Inflammatory macrophage (primary cell): ENCODE measurements around the gene CKS2.

ENCODE experiments used
- DNase-seq, 2 donors: peaks; one replicate each; pipeline ENCODE4 v3.0.0-alpha.2; 2020 to 2022

The CKS2 gene

DNA sequence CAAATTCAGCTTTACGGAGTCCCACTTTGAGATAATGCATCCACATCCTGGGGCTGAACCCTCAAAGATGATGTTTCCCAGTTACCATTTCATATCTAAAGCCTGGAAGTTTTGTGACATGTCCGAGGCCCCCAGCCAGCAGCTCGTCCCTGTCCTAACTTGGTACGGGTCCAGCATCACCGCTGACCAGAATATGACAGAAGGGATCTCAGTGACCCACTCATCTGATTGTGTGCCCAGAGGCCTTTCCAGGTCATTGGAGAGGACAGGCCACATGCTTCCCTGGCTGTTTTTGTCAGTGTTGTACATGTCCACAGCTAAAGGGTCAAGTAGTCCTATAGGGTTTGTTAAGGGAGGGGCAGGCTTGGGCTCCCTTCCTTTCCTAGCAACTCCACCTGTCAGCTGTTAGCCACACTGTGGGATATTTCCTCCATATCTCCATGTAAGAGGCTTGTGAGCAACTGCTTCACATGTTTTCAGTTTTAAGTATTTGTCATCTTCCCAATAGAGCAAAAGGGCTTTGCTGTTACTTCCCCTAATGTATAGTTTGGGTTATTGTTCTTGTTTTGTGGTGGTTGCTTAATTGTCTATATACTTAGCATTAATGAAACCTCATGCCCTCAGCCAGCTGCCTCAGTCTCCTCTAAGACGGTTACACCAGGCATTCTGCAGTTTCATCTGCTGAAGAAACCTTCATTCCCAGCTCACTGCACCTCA is 40.7 kb downstream of the CKS2 start:
- peak; percentile 48 to 59 for DNase-seq

DNA sequence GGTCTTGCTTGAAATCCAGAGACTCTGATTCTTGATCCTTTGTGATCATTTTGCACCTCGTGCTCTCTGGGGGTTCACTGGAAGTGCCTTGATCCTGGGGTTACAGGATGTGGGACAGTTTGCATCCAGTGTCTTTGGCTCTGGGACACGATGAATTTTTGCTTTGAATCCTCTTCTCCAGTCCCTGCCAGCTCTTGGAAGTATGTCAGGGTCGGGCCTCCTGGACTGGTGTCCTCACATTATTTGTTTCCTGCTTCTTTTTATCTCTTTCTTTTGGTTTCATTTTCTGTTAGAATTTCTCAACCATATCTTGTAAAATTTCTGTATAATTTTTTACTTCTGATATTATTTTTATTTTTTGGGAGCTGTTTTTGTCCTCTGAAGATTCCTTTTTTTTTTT is 41.5 kb downstream of the CKS2 start:
- DNase-seq = no peak

DNA sequence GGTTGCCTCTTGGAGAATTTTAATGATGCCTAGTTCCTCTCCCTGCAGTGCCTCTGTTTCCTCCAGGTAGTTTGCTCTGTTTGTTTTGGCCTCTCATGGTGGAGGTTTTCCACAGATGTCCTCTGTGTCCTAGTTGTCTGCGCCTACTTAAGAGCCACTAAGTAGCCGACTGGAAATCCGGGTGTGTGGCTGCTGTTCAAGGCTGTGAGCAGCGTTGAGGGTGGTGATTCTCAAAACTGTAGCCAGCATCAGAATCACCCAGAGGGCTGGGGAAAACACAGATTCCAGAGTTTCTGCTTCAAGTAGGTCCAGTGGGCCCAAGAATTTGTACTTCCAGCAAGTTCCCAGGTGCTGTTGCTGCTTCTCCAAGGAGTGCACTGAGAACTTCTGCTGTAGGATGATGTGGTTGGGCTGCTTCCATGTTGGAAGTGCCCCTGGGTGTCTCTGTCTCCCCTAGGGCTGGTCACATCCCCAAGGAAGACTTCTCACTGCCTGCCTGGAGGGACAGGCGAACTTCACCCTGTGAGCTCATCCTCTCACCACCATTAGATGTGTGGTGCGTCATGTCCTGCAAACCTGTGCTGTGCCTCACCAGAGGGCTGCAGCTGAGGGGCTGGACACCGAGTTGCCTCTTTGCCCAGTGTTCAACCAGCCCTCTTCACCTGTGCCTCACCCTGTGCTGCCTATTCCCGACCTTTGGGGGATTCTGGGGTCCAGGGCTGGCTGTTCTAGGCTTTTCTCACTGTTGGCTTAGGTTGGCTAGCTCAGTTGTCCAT is 42.1 kb downstream of the CKS2 start:
- DNase-seq = no peak

DNA sequence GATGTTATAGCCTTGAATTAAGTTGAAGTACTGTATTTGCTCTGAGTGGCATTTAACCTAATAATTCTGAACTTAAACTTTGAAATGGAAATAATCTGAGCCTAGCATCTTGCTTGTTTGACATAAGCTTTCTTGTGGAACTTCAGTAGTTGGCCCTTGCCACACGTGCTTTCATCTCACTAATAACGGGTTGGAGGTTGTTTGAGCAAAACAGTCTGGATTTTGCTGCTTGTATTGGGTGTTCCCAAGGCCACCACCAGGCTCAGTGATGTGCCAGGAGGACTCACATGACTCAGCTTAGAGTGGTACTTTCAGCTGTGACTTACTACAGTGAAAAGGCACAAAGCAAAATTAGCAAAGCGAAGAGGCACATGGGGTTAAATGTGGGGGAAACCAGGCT is 43.0 kb downstream of the CKS2 start:
- no peak for DNase-seq

DNA sequence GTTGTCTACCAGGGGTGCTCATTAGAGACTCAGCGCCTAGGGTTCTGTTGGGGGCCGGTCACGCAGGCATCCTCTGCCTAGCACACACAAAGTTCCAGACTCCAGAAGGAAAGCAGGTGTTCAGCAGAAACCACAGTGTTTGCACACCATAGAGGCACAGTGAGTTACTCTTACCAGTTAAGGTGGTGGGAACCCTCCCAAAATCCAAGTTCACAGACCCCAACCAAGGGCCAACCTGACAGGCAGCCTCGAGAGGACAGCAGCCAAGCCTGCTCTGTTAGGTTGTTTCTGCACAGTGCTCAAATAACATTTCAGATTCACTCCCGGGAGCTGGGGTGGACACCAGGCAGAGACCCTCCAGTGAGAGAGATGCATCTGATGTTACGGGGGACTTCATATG is 43.5 kb downstream of the CKS2 start:
- DNase-seq = no peak

DNA sequence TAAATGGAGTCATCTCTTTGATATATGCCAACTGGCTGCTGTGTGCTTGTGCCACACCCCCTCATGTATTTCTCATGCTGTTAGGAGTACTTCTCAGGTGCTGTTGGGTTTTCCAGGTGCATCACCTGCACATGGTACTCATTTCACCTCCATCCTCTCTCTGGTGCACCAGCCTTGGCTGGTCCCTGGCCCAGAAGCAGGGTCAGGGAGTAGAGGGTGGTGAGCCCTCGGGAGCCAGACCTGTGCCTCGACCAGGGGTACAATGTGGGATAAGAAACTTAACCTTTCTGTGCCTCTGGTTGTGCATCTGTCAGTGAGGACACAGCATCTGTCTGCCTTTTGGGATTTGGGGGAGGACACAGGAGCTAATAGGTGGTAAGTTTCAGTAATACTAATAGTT is 45.8 kb downstream of the CKS2 start:
- DNase-seq = no peak

DNA sequence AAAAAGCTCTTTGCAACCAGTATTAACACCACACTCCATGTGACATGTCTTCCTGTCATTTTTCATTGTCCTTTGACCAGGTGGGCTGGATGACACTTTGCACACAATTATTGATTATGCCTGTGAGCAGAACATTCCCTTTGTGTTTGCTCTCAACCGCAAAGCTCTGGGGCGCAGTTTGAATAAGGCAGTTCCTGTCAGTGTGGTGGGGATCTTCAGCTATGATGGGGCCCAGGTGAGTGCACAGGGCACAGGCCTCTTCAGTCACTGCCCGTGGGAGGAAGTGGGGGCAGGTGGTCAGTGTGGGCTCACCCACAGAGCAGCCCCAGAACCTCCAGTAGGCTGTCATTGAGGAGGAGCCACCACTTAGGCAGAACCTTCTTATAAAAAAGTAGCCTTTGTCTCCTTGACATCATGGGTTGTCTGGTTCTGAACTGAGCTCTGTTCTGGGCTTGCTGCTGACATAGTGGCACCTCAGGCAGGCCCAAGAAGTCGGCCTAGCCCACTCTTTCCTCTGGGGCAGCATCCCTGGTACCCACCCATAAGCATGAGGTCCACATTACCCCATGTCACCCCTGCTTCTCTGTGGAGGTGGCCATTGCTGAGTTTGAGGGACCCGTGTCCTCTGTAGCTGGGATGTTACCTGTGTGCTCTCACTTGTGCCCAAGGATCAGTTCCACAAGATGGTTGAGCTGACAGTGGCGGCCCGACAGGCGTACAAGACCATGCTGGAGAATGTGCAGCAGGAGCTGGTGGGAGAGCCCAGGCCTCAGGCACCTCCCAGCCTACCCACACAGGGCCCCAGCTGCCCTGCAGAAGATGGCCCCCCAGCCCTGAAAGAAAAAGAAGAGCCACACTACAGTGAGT is 46.6 kb downstream of the CKS2 start:
- no peak for DNase-seq

DNA sequence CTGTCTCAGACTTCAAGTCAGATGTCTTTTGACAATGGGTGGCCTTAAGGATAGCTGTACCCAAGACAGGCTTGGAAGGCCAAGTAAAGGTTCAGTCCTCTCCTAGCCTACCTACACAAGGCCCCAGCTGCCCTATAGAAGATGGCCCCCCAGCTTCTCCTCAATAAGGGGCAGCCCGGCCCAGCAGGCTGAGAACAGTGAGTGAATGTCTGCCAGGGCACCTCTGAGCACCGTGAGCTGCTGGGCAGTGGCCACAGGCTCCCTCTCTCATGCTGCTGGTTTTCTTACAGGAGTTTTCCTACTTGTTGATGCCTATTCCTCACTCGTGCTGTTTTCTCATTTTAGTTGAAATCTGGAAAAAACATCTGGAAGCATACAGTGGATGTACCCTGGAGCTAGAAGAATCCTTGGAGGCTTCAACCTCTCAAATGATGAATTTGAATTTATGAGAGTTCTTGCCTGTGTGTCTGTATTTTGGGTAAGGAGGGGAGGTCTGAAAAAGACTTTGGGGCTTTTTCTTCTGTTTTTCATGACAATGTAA is 47.5 kb downstream of the CKS2 start:
- no peak for DNase-seq

DNA sequence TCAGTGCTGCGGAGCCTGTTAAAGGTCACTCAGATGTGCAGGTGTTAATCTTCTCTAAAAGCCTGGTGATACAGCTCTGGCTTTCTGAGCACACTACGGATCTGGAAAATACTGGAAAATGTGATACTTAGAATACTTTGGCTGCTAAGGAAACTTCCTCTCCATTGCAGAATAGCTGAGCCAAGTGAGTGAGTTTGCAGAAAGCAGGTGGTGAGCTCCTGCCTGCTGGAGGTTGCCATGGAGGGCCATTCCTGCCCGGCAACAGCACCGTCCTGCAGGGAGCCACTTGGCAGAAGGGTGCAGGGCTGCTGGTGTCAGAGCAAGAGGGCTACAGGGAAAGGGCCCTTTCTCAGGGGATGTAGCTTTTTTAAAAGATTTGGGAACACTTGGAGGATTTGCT is 48.0 kb downstream of the CKS2 start:
- no peak for DNase-seq

DNA sequence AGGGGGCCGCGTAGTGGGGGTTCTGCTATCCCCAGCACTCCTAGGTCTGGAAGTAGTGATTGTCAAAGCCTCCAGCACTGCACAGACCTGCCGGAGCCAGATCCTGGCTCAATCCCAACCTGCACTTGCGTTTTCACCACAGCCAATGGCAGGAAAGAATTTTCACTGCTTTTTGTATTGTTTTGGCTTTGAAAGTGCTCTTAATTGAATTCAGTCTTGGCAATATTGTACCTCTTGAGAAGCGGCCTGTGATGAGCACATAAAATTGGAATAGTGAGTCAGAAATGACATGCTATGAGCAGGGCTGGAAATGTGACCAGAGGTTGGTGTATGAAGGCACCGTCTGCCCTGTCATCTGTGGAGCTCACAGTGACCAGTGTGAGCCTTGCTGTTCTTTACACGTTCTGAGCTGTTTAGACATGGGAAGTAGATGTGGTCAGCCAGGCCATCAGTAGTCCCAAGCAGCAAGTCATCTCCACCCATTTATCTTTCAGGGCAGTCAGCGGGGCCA is 48.8 kb downstream of the CKS2 start:
- no peak for DNase-seq

DNA sequence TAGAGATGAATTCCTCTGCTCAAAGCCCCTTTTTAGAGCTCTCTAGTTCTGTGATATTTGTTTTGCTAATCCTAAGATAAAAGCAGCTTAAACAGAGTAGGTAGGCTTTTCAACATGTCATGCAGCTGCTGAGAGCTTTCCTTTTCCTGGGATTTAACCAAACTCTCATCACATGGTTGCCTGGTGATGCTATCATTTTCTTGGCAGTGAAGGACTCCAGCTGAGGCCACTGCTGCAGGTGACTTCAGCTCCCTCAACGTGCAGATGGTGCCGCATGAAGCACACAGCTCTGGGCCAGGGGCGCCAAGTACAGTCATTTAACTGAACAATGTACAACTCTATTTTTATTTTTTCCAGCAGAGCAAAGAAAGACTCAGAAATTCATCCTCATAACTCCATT is 49.5 kb downstream of the CKS2 start:
- no peak for DNase-seq

DNA sequence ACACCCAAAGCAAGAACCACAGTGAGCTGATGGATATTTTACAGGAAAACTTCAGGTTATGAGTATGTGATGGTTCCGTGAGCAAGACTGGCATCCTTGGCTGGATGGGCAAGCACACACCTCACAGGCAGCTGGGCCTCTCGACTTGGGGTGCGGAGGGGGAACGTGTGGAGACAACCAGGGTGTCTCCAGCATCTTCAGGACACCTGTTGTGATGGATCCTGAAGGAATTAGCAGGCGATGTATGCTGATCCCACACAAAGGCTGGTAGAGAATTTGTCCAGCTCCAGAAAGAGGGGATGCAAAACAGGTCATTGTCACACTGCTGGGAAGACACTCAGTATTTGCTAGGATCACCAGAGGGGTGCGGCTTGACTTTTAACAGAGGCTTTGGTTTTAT is 50.0 kb downstream of the CKS2 start:
- DNase-seq = no peak

DNA sequence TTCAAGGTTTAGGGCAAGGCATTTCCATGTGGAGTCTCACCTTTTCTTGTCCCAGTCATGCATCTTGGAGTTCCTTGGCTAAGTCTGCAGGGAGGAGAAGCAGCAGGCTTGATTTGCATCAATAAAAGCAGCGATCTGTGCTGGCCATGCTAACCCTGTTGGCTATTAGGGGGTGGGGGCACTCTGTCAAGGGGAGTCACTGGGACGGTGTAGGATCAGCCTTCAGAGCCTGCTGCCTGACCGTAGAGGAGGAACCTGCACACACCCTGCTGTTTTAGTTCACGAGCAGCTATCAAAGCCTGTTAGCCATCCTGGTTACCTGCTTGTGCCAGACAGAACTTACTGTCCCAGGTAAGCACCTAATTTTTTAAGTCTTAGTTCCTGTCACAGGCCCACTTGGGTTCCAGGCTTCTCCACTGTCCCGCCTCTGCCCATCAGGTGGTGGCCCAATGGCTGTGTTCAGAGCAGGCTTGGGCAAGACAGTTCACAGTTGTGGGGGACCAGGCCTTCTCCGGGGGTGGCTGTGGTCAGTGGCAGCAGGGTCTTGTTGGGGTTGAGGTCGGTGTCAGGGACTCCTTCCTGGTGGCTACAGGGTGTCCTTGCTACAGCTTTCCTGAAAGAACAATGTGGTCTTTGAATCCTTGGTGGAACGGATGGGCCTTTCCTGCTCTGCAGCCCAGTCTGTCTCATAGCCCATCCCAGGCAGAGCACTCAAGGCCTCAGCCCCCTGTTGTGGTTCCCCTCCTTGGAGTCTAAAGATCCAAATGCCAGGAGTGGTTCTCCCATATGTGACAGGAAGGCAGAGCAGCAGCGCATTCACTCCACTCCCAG is 51.0 kb downstream of the CKS2 start:
- no peak for DNase-seq

DNA sequence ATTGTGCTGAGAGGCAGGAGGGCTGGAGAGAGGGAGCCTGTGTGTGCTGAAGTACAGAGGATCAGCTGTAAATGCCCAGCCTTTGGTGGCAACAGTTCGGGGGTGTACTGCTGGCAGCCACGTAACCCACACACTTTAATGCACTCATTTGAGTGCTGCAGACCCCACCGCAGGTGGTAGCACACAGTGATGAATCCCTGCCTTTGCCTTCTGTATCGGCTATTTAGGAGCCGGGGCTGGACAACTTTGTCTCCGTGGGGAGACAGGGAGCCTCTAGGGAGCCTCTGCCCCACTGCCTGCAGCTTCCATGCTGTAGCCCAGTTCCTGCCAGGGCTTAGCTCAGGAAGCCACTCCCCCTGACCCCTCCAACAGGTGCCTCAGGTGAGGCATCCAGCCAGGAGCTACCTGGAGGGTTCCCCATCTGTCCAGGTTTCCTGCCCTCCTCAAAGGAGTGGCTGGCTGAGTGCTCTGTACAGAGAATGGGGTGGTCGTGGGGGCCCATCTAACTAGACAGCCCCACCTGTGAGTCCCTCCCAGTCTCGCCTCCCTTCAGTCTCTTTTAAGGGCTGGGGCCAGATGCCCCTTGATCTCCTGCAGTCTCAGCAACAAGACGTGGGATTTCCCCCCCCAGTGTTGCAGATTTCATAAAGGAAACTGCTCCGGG is 51.8 kb downstream of the CKS2 start:
- DNase-seq = no peak

DNA sequence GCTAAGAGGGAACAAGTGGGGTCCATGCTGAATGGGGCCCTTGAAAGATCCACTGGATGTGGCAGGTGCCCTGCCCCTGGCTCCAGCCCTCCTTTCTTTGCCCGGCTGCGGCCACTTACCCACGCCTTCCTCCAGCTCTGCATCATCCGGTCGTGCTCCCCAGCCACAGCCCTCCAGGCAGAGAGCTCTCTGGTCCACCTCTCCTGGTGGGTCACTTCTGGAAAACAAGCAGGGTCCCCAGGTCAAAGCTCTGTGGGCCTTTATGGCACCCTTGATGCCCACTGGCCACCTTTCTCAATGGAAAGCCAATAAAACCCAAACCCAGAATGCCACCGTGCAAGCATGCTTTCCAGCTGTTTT is 52.3 kb downstream of the CKS2 start:
- DNase-seq = no peak

DNA sequence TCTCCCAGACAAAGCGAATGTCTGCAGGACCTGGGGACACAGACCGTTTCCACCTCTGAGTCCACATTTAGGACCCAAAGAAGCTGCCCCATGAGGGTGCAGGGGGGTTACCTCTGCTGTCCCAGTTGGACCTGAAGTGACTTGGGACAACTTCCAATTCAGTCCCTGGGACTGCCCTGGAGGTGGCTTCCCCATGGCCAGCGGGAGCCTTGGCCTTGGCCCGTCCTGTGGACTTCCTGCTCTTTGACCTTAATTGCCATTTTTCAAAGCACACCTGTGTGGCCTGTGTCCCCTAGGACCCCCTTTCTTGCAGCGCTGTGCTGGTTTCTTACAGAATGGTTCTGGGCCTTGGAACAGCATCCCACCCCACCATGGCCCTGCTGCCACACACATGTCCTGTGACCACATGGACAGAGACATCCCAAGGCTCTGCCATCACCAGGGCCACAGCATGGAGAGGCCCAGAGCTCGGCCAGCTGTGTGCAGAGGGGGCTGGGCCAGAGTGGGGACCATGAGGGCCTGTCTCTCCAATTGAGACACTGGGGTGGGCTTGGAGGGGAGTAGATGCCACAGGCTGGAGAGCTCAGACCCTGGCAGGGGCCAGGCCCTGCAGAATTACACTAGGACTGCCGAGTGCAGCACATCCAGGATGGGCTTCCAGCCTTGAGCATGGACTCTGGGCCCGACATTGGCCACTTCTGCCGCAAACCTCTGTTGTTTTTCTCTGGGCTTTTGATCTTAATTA is 53.1 kb downstream of the CKS2 start:
- DNase-seq = no peak

DNA sequence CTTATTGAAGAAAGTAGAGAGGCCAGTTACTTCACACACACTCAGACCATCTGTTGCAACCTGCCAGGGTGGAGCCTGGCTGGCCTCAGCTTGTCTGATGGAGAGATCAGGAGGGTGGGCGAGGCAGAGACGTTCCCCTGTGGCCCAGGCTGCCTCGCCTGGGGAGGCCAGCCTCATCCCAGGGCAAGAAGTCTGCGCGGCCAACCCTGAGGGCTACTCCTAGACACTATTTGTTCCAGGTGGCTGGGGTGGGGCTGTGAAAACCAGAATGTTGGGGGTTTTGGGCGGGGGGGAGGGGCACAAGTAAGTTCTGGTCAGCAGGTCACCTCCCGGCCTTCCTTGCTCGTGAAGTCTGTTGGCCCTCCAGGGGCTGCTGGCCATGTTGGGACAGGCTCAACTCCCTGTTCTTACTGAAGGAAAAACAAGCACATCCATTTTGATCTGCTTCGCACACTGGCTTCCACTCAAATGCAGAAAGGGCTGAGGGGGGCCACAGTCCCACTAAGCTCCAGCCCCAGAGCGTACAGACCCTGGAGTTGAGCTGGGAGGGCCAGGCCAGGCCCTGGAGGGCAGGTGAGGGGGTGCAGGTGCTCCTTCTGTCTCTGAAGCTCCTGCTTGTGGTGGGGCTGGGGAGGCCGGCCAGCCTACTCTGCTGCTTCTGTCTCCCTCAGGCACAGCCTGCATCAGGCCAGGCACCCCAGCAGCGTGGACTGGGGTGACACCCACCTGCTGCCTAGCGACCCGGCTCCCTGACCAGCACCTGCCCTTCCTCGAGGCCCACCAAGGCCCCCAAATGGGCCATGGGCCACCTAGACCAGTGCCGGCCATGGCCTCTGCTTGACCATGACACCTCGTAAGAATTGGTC is 53.9 kb downstream of the CKS2 start:
- DNase-seq = no peak

DNA sequence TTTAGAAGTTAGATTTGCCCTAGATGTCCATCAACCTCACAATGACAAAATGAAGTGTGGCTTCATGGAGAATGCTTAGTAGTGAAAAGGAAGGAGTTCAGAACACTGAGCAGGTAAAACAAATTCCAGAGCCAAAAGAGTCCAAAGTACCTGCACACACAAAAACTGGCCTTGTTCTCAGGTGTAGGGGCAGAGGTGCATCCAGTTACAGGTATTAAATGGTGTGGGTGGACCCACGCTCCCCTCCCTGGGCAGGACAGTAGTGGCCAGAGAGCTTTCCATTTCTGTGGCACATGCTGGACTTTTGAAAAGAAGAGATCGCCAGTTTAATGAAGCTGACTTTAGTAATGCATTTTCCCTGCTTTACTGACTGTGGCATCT is 54.5 kb downstream of the CKS2 start:
- no peak for DNase-seq
